Measurements from ENCODE around the gene TNFRSF8. TPM values are rescaled to one million over a fixed set of nuclear protein-coding genes. Genes with fewer than 3 reads are reported as not detected.
A peak's percentile ranks its signal among the peaks of the same experiment; 100 is the strongest.

Gene TNFRSF8
- total and polyA plus RNA-seq, 10 donors: 1.3 to 7.6 (median 2.0) TPM

- intact Hi-C loops (cut with DNase I; ENCODE audit: low total_unique reads): no loop called here
- TF ChIP-seq POLR2AphosphoS5 (IDR thresholded peaks at IDR 0.05) (no peak), CTCF (IDR thresholded peaks at IDR 0.05 in 8 of 11, conservative IDR thresholded peaks at IDR 0.05 in 3 of 11) (no peak), POLR2A (IDR thresholded peaks at IDR 0.05) (no peak)
- peak; percentile 28 for DNase-seq
- Histone ChIP-seq H3K27me3 (replicated peaks in 1 of 7) (no peaks in the 10 kb centered on the region), H3K4me3 (no peak overlapping the region), H3K9me3 (no peaks in the 10 kb centered on the region), H3K27ac (no peak overlapping the region), H3K4me1 (peaks cover 0 to 4% (median 0%) of the 10 kb centered on the region in 6 donors), H3K36me3 (no peaks in the 10 kb centered on the region)
- 76 to 84% (median 77%) methylated on average over 7 of the region's 7 CpGs for WGBS, 5 donors
Observed at GRCh38 chr1:12113433-12114339, 50.6 kb downstream of the TNFRSF8 start.

- H3K4me3 ChIP-seq: no peak overlapping the region
- 88 to 97% (median 92%) methylated on average over 6 of the region's 6 CpGs for WGBS, 5 donors
- peaks cover 0 to 5% (median 0%) of the 10 kb centered on the region in 6 donors for H3K4me1 ChIP-seq
- H3K9me3 ChIP-seq: no peaks in the 10 kb centered on the region
- no peak for DNase-seq
- H3K27me3 ChIP-seq (replicated peaks in 1 of 7): no peaks in the 10 kb centered on the region
- intact Hi-C loops (cut with DNase I; ENCODE audit: low total_unique reads): no loop called here
- no peaks in the 10 kb centered on the region for H3K36me3 ChIP-seq
- TF ChIP-seq CTCF (IDR thresholded peaks at IDR 0.05 in 8 of 11, conservative IDR thresholded peaks at IDR 0.05 in 3 of 11) (no peak), POLR2AphosphoS5 (IDR thresholded peaks at IDR 0.05) (no peak), POLR2A (IDR thresholded peaks at IDR 0.05) (no peak)
- no peak overlapping the region for H3K27ac ChIP-seq
Observed at GRCh38 chr1:12114340-12114683, 51.2 kb downstream of the TNFRSF8 start.

GRCh38 chr1:12114916-12115315, 51.8 kb downstream of the TNFRSF8 start:
- Histone ChIP-seq H3K9me3 (no peaks in the 10 kb centered on the region), H3K27ac (no peak overlapping the region), H3K27me3 (replicated peaks in 1 of 7) (no peaks in the 10 kb centered on the region), H3K36me3 (no peaks in the 10 kb centered on the region), H3K4me1 (peaks cover 0 to 5% (median 0%) of the 10 kb centered on the region in 6 donors), H3K4me3 (no peak overlapping the region)
- TF ChIP-seq CTCF (IDR thresholded peaks at IDR 0.05 in 8 of 11, conservative IDR thresholded peaks at IDR 0.05 in 3 of 11) (no peak), POLR2A (IDR thresholded peaks at IDR 0.05) (no peak), POLR2AphosphoS5 (IDR thresholded peaks at IDR 0.05) (no peak)
- WGBS, 5 donors: 89 to 93% (median 90%) methylated on average over 9 of the region's 9 CpGs
- peak; percentile 4 for DNase-seq
- intact Hi-C loops (cut with DNase I; ENCODE audit: low total_unique reads): no loop called here

GRCh38 chr1:12121212-12122003, 58.3 kb downstream of the TNFRSF8 start:
- TF ChIP-seq CTCF (IDR thresholded peaks at IDR 0.05 in 8 of 11, conservative IDR thresholded peaks at IDR 0.05 in 3 of 11): no peak
- Histone ChIP-seq H3K4me3 (no peak overlapping the region), H3K27me3 (replicated peaks in 1 of 7) (no peaks in the 10 kb centered on the region), H3K4me1 (peaks cover 15 to 27% (median 19%) of the 10 kb centered on the region in 6 donors), H3K9me3 (no peaks in the 10 kb centered on the region), H3K36me3 (no peaks in the 10 kb centered on the region), H3K27ac (no peak overlapping the region)
- DNase-seq: peak; percentile 30
- intact Hi-C loops (cut with DNase I; ENCODE audit: low total_unique reads): no loop called here
- 76 to 84% (median 79%) methylated on average over 12 of the region's 12 CpGs for WGBS, 5 donors

Data from spleen (tissue), 11 donors.